Immature natural killer cell (primary cell): ENCODE data around the gene MYRF. TPM values are rescaled to one million over a fixed set of nuclear protein-coding genes. Genes with fewer than 3 reads are reported as not detected.

Experiments used
- DNase-seq, 3 donors: peaks; one replicate each; pipeline ENCODE4 v3.0.0; 2022; ENCODE audit warnings: mixed read lengths in 1 of 3
- H3K27ac Mint-ChIP-seq, 6 donors: one replicate each; pipeline ENCODE4 v1.8.0; 2020; ENCODE audit warnings: mixed read lengths in 6 of 6, mild to moderate bottlenecking in 5 of 6, inconsistent platforms in 4 of 6, moderate library complexity in 3 of 6
- H3K27me3 Mint-ChIP-seq, 3 donors: one replicate each; pipeline ENCODE4 v1.8.0; 2020 to 2021; ENCODE audit warnings: low read depth in 3 of 3, mild to moderate bottlenecking in 3 of 3, mixed read lengths in 3 of 3, moderate library complexity in 3 of 3, inconsistent platforms in 1 of 3
- H3K36me3 Mint-ChIP-seq, 3 donors: one replicate each; pipeline ENCODE4 v1.8.0; 2020; ENCODE audit warnings: mixed read lengths in 3 of 3, inconsistent platforms in 2 of 3, mild to moderate bottlenecking in 2 of 3
- H3K4me1 Mint-ChIP-seq, 2 donors: one replicate each; pipeline ENCODE4 v1.8.0; 2020; ENCODE audit warnings: inconsistent platforms in 2 of 2, mild to moderate bottlenecking in 2 of 2, mixed read lengths in 2 of 2, moderate library complexity in 1 of 2
- H3K4me3 Mint-ChIP-seq, 5 donors: one replicate each; pipeline ENCODE4 v1.8.0; 2020; ENCODE audit warnings: mild to moderate bottlenecking in 5 of 5, mixed read lengths in 5 of 5, inconsistent platforms in 3 of 5, moderate library complexity in 3 of 5
- H3K9me3 Mint-ChIP-seq, 6 donors: one replicate each; pipeline ENCODE4 v1.8.0; 2020; ENCODE audit warnings: mild to moderate bottlenecking in 6 of 6, mixed read lengths in 6 of 6, inconsistent platforms in 4 of 6, moderate library complexity in 3 of 6
- polyA plus RNA-seq, 3 donors: library from polyadenylated mRNA; unstranded; fragments of 300-500 nt; fragmentation: Illumina TruSeq; gene quantifications; one replicate each; pipeline ENCODE4 v1.2.3, GENCODE V29; 2021

Gene MYRF
- polyA plus RNA-seq, 3 donors from 2014 or later = 0.43 to 2.4 TPM; not detected in 1

DNA sequence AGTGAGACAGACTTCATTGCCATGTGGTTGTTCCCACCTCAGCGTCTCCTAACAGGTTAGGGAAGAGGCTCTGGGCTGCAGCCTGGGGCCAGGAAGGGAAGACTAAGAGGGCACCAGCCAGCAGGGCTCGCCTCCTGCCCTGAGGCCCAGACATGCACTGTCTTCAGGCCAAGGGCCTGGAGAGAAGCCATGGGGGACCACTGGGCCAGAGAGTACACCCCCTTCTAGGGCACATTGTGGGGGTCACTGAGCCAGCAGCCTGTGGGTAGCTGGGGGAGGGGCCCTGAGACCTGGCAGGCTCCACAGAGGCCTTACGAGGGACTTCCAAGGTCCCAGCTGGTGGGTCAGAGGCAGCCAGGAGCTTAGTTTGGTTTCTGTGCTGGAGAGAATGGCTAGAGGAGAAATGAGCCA is 25.0 kb upstream of the MYRF start:
- Mint-ChIP-seq H3K9me3 (no peaks in the 10 kb centered on the region), H3K27me3 (peaks cover 0 to 2% (median 0%) of the 10 kb centered on the region in 3 donors), H3K4me3 (no peak overlapping the region), H3K36me3 (no peaks in the 10 kb centered on the region), H3K27ac (no peak overlapping the region), H3K4me1 (no peaks in the 10 kb centered on the region)
- no peak for DNase-seq

DNA sequence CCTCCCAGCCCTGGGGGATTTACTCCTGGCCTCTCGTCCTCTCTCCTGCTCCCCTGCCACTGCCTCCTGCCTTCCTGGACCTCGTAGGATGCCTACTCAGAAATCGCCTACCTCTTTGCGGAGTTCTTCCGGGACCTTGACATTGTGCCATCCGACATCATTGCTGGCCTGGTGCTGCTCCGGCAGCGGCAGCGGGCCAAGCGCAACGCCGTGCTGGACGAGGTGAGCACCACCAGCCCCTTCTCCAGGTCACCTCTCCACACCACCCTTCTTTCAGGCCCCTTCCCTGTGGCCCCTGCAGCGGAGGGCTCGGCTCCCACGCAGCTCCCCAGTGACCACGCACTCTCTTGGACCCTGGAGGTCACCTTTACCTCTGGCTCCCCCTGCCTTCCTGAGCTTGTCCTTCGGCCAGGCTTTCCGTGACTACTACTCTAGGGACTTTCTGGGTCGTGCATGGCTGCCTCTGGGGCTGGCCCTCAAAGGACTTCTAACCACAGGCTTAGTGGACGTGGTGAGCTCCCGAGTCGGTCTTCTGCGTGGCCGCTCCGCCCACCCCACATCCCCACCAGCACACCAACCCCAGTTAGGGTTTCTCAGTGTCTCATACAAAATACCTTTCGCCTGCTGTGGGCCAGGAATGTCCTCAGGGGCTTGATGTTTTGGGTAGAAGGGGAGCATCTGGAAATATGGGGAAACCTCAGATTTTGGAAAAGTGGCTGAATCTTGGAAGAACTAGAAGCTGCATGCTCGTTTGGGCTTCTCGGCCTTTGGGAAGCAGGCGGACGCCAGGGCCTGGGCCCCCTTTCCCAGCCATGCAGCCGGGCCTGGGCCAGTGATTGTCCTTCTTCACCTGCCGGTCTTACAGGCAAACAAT is 24.1 kb upstream of the MYRF start:
- H3K27ac Mint-ChIP-seq = no peak overlapping the region
- no peak overlapping the region for H3K4me3 Mint-ChIP-seq
- peaks cover 0 to 2% (median 0%) of the 10 kb centered on the region in 3 donors for H3K27me3 Mint-ChIP-seq
- peaks cover 1 to 3% of the 10 kb centered on the region in 2 donors for H3K4me1 Mint-ChIP-seq
- no peak for DNase-seq
- H3K9me3 Mint-ChIP-seq = no peaks in the 10 kb centered on the region
- no peaks in the 10 kb centered on the region for H3K36me3 Mint-ChIP-seq

DNA sequence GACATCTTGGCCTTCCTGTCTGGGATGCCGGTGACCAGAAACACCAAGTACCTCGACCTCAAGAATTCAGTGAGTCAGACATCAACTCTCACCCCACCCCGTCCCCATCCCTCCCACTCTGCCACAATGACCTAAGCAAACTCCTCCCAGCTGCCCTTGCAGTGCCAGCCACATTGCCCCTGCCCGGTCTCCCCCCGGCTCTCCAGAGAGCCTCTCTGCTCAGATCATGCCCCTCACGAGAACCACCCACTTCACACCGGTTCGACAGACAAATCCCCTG is 23.6 kb upstream of the MYRF start:
- DNase-seq = no peak
- no peak overlapping the region for H3K4me3 Mint-ChIP-seq
- H3K36me3 Mint-ChIP-seq = no peaks in the 10 kb centered on the region
- H3K27ac Mint-ChIP-seq = no peak overlapping the region
- no peaks in the 10 kb centered on the region for H3K9me3 Mint-ChIP-seq
- H3K27me3 Mint-ChIP-seq = peaks cover 0 to 2% (median 1%) of the 10 kb centered on the region in 3 donors
- H3K4me1 Mint-ChIP-seq = peaks cover 4 to 5% of the 10 kb centered on the region in 2 donors

DNA sequence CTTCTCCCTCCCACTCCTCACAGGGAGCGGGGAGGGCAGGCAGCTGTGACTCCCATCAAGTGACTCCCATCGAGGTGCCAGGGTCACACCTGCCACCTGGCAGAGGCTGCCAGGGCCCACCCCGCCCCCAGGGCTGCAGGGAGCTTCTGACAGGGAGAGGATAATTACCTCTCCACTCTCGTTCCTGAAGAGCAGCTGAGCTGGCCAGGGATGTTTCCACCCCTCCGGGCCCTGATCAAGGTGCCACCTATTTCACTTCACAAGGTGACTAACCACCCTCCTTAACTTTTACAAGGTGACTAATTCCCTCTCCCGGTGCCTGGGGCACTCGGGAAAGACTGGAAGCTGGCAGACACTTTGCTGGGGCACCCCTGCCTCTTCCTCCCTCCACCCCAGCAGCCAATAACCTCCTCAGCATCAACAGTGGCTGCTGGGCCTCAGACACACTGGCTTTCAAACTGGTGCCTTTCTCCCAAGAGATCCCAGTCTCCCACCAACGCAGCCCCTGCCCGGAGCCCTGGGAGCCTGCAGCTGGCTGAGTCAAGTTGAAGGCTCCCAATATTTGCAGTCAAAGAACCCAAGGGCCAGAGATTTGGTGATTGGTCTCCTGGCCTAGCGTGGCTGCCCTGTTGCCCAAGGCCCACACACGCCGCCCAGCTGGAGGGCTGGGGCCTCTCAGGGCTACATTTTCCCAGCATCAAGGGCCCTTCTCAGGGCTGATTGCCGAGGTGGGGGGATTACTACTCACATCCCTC is 22.0 kb upstream of the MYRF start:
- peaks cover 4 to 5% of the 10 kb centered on the region in 2 donors for H3K4me1 Mint-ChIP-seq
- DNase-seq = no peak
- H3K36me3 Mint-ChIP-seq = no peaks in the 10 kb centered on the region
- peaks cover 0 to 2% (median 2%) of the 10 kb centered on the region in 3 donors for H3K27me3 Mint-ChIP-seq
- no peaks in the 10 kb centered on the region for H3K9me3 Mint-ChIP-seq
- no peak overlapping the region for H3K27ac Mint-ChIP-seq
- no peak overlapping the region for H3K4me3 Mint-ChIP-seq

DNA sequence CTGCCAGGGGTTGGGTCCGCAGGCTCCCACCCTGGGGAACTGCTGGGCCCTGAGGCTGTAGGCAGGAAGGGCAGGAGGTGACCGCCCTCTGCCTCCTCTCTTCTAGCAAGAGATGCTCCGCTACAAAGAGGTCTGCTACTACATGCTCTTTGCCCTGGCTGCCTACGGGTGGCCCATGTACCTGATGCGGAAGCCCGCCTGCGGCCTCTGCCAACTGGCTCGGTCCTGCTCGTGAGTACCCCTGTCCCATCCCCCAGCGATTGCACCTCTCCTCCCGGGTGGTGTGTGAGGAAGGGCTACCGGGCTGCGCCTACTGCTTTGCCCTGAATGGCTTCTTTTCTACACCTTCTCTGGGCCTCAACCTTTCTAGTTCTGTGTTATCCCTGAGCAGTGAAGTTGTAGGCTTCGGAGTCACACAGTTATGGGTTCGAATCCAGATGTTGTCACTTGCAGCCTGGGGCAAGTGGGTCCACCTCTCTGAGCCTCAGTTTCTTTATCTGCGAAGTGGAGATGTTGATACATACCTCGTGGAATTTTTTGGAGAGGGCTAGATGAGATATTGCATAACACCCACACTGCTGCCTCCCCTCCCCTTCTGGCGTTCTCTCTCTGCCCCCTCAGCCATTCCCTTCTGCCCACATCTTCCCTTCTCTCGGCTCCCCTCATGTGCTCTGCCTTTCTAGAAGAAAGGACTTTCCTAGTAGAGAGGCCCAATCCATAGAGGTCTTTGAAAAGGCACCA is 21.1 kb upstream of the MYRF start:
- no peak overlapping the region for H3K4me3 Mint-ChIP-seq
- no peaks in the 10 kb centered on the region for H3K36me3 Mint-ChIP-seq
- peaks cover 0 to 2% (median 2%) of the 10 kb centered on the region in 3 donors for H3K27me3 Mint-ChIP-seq
- no peak for DNase-seq
- no peaks in the 10 kb centered on the region for H3K9me3 Mint-ChIP-seq
- H3K4me1 Mint-ChIP-seq = peaks cover 4 to 5% of the 10 kb centered on the region in 2 donors
- H3K27ac Mint-ChIP-seq = no peak overlapping the region

DNA sequence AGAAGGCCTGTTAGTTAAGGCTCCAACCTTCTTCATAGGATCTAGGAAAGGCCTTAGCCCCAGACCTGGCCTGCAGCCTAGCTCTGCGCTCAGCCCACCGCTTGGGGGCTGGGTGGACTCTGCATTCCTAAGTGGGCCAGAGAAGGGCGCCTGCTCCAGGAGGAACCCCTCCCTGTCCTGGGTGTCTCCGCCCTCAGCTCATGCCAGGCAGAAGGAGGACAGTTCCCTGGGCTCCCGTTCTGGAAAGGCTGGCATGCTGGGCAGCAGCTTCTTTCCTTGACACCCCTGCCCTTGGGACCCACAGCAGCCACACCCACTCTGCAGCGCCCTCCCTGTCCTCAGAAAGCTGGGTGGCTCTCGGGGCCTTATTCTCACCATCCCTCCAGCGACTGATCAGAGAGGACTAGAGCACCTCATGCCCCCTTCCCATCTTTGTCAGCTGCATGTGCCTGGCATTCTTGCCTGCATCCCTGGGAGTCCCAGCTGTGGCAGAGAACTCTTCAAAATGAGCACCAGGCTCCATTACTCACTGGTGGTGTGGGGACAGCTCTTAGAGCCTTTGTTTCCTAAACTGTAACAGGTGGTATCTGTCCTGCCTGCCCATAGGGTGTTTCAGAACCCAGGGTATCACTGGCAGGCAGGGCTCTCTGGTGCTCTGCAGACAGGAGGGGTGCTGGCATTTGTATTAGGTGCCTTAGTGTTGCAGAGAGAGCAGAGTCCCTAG is 20.3 kb upstream of the MYRF start:
- no peak overlapping the region for H3K4me3 Mint-ChIP-seq
- DNase-seq = no peak
- peaks cover 4 to 5% of the 10 kb centered on the region in 2 donors for H3K4me1 Mint-ChIP-seq
- H3K27ac Mint-ChIP-seq = no peak overlapping the region
- peaks cover 0 to 2% (median 2%) of the 10 kb centered on the region in 3 donors for H3K27me3 Mint-ChIP-seq
- no peaks in the 10 kb centered on the region for H3K9me3 Mint-ChIP-seq
- H3K36me3 Mint-ChIP-seq = no peaks in the 10 kb centered on the region

DNA sequence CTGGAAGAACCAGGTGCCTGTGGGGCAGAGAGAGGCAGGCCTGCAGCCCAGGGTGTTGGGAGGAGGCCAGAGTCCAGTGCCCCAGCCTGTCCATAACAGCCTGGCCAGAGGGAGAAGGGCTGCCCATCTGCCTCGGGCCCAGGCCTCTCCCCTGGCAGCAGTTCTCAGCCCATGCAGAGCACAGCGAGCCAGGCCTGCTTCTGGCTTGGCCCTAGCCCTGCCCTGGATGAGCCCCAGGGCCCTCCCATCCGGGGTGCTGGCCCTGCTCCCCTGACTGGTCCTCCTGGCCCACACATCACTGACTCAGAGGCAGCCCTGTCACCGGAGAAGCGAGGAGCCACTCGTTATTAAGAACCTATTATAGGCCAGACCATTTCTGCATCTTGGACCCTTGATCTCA is 19.7 kb upstream of the MYRF start:
- Mint-ChIP-seq H3K27ac (no peak overlapping the region), H3K4me3 (no peak overlapping the region), H3K4me1 (peaks cover 4 to 5% of the 10 kb centered on the region in 2 donors), H3K36me3 (no peaks in the 10 kb centered on the region), H3K9me3 (no peaks in the 10 kb centered on the region), H3K27me3 (peaks cover 0 to 4% (median 2%) of the 10 kb centered on the region in 3 donors)
- no peak for DNase-seq

DNA sequence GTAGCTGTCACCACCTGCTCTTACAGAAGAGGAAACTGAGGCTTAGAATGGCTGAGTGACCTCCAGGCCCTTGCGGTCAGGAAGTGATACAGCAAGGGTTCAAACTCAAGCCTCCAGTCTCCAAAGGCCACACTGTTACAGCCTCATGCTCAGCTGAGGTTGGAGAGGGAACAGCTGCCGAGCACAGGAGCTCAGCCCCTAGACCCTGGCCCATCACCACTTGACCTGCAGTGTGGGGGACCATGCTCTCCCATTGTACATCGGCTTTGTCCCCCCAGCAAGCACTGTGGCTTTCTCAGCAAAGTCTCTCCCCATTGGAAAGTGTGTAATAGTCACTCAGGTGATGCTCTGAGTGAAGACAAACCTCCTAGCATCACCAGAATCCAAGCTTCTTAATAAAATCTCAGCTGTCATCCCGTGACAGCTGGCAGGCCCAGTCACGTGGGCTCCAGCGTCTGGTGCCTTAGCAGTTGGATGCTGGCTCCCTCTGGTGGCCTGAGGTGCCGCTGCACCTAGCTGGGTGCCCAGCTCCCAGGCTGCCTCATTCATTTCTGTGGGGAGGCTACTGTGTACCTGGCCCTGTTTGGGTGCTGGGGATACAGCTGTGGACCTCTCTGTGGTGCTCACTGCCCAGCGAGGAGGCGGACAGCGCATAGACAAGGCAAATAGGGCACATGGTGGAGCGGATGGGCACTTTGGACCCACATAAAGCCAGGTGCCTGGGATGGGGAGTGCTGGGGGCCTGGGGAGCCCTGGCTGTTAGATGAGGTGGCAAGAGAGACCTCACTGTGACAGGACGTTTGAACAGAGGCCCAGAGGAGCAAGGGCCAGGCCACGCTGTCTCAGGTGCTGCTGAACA is 19.1 kb upstream of the MYRF start:
- Mint-ChIP-seq H3K4me1 (peaks cover 4 to 5% of the 10 kb centered on the region in 2 donors), H3K27ac (peak overlapping the region in 4 of 6 donors; percentile 36 to 88 (median 72)), H3K36me3 (no peaks in the 10 kb centered on the region), H3K4me3 (no peak overlapping the region), H3K27me3 (peaks cover 0 to 4% (median 2%) of the 10 kb centered on the region in 3 donors), H3K9me3 (no peaks in the 10 kb centered on the region)
- DNase-seq = peak; percentile 72 to 77 (median 74)

DNA sequence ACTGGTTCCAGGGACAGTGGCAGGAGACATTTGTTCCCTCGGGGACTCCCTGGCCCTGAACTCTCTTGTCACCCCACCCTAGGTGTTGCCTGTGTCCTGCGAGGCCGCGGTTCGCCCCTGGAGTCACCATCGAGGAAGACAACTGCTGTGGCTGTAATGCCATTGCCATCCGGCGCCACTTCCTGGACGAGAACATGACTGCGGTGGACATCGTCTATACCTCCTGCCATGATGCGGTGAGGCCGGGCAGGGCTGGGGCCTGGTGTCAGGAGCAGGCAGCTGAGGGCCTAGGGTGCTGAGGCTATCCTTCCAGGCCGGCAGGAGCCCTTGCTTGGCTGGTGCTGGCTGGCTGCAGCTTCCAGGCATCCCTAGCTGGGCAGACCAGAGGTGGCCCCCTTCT is 17.7 kb upstream of the MYRF start:
- Mint-ChIP-seq H3K4me1 (peaks cover 4 to 5% of the 10 kb centered on the region in 2 donors), H3K27ac (no peak overlapping the region), H3K4me3 (no peak overlapping the region), H3K36me3 (no peaks in the 10 kb centered on the region), H3K9me3 (no peaks in the 10 kb centered on the region), H3K27me3 (peaks cover 0 to 4% (median 2%) of the 10 kb centered on the region in 3 donors)
- no peak for DNase-seq

DNA sequence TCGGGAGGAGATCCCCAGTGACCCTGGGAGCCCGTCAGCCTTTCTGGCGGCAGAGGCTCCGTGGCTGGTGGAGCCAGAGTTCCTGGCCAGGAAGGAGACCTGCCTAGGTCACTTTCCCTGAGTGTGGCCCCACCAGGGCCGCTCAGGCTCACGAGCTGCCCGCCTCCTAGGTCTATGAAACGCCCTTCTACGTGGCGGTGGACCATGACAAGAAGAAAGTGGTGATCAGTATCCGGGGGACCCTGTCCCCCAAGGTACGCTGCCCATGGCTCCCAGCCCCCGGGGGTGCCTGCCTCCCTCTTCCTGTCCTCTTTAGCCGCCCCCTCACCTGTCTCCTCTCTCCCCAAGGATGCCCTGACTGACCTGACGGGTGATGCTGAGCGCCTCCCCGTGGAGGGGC is 17.0 kb upstream of the MYRF start:
- DNase-seq = no peak
- Mint-ChIP-seq H3K9me3 (no peaks in the 10 kb centered on the region), H3K4me1 (peaks cover 4 to 5% of the 10 kb centered on the region in 2 donors), H3K4me3 (no peak overlapping the region), H3K27ac (no peak overlapping the region), H3K36me3 (no peaks in the 10 kb centered on the region), H3K27me3 (peaks cover 0 to 2% (median 2%) of the 10 kb centered on the region in 3 donors)

DNA sequence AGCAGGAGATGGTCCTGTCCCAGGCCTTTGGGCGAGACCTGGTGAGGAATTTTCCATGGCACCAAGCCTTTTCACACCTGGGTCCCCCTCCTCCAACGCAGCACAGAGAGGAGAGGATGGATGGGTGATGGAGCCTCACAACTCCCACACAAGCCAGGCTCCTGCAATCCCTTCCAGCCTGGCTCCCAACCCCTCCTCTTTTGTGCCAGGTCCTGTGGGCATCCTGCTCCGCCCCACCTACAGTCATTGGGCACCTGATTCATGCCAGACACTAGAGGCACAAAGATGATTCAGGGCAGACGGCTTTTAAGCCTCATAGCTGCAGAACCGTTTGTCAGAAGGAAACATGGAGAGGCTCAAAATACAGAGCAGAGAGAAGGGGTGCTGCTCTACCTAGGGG is 16.1 kb upstream of the MYRF start:
- Mint-ChIP-seq H3K4me1 (peaks cover 4 to 5% of the 10 kb centered on the region in 2 donors), H3K27me3 (peaks cover 0 to 2% (median 2%) of the 10 kb centered on the region in 3 donors), H3K9me3 (no peaks in the 10 kb centered on the region), H3K27ac (no peak overlapping the region), H3K4me3 (no peak overlapping the region), H3K36me3 (no peaks in the 10 kb centered on the region)
- DNase-seq = no peak

DNA sequence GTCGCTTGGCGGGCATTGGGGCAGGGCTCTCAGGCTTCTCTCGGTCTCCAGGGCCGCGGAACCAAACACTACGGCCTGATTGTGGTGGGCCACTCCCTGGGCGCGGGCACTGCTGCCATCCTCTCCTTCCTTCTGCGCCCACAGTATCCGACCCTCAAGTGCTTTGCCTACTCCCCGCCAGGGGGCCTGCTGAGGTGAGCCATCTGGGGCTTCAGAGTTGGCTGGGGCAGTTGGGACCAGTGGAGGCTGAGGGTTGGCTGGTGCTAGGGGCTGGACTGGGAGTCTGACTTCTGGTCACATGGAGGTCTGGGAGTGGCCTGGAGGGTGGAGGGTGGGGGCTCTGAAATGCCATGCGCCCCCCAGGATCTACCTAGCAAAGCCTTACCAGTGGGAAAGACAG is 15.3 kb upstream of the MYRF start:
- DNase-seq = no peak

More for the DNA sequence above, 15.3 kb upstream of the MYRF start:
- Mint-ChIP-seq H3K36me3 (no peaks in the 10 kb centered on the region), H3K9me3 (no peaks in the 10 kb centered on the region), H3K4me3 (no peak overlapping the region), H3K4me1 (peaks cover 4 to 5% of the 10 kb centered on the region in 2 donors), H3K27me3 (peaks cover 0 to 2% (median 2%) of the 10 kb centered on the region in 3 donors), H3K27ac (no peak overlapping the region)
